ENCODE results near the gene TACR2.

The TACR2 gene

DNA sequence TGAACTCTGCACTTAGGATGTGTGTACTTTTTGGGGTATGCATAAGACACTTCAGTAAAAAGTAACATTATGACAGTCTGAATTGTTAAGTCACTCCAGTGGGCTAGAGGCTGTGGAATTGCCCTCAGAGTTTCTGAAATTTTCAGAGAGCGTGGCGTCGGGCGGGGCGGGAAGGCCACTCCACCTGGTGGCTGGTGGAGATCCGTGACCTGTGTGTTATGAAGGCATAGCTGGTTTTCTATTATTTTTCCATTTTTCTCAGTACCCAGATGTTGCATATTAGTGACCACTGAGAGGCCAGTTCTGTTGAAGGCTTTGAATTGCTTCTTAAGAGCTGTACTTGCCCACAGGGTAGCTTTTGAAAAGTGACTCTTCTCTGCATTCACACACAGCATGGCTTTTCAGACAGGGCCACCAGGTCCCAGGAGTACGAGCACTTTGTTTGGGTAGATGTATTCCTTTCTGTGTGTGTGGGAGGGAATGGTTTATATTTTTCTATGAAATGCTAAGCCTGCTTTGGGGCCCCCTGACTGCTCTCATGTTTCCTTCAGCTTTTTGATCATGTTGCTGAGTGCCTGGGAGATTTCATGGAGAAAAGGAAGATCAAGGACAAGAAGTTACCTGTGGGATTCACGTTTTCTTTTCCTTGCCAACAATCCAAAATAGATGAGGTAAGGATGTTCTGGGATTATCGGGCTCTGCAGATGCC lies 52.3 kb downstream of the TACR2 start:
- Histone ChIP-seq H3K27me3 (replicated peaks; ENCODE audit: control insufficient read depth, insufficient read depth, low read length, poor library complexity, severe bottlenecking) (no peaks in the 10 kb centered on the region), H3K27ac (ENCODE audit: insufficient read depth, low read length, poor library complexity, severe bottlenecking) (no peak overlapping the region), H3K4me1 (ENCODE audit: control insufficient read depth, insufficient read depth, low read length, poor library complexity, severe bottlenecking) (peaks cover 33% of the 10 kb centered on the region), H3K4me3 (ENCODE audit: insufficient read depth, low read depth, low read length, poor library complexity, severe bottlenecking) (no peak overlapping the region), H3K36me3 (ENCODE audit: control insufficient read depth, insufficient read depth, low read length) (peaks cover 58% of the 10 kb centered on the region), H3K9me3 (ENCODE audit: control insufficient read depth, low read length) (no peaks in the 10 kb centered on the region)
- no peak for DNase-seq

DNA sequence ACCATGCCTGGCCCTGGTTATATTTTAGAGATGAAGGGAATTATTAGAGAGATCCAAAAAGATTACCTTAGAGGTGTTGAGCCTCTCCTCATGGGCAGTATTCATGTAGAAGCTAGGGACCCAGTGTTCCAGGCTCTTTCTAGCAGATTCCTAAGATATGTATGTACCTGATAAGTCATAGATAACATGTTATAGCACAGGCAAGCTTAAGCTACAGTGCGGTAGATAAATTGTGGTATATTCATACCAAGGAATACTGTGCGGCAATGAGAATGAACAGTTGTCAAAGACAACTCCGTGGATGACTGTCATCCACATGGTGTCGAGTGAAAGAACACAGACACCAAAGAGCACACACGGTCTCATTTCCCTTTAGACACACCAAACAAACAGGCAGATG lies 53.1 kb downstream of the TACR2 start:
- Histone ChIP-seq H3K4me1 (ENCODE audit: control insufficient read depth, insufficient read depth, low read length, poor library complexity, severe bottlenecking) (peaks cover 40% of the 10 kb centered on the region), H3K27me3 (replicated peaks; ENCODE audit: control insufficient read depth, insufficient read depth, low read length, poor library complexity, severe bottlenecking) (no peaks in the 10 kb centered on the region), H3K9me3 (ENCODE audit: control insufficient read depth, low read length) (no peaks in the 10 kb centered on the region), H3K27ac (ENCODE audit: insufficient read depth, low read length, poor library complexity, severe bottlenecking) (no peak overlapping the region), H3K4me3 (ENCODE audit: insufficient read depth, low read depth, low read length, poor library complexity, severe bottlenecking) (no peak overlapping the region), H3K36me3 (ENCODE audit: control insufficient read depth, insufficient read depth, low read length) (peaks cover 50% of the 10 kb centered on the region)
- DNase-seq = no peak

DNA sequence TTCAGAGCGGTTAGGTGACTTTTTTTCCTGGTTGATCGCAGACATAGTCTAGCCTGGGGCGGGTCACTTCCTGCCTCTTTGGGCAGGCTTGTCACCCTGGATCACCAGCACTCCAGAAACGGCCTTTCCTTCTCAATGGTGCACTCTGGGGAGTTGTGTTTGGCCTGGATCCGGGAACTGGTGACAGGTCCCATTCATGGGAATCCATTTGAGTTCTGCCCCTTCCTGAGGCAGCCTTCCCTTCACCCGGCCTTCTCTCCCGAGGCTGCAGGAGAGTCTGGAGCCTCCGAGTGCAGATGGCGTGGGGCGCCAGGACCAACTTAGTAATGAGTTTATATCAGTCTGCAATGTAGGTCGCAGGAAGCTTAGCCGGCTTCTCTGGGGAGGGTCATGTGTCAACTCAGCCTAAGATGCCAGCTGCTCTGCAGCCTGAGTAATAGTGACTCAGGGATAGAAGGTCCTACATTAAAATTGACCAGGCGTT lies 54.2 kb downstream of the TACR2 start:
- H3K4me1 ChIP-seq (ENCODE audit: control insufficient read depth, insufficient read depth, low read length, poor library complexity, severe bottlenecking) = peaks cover 44% of the 10 kb centered on the region
- no peaks in the 10 kb centered on the region for H3K27me3 ChIP-seq (replicated peaks; ENCODE audit: control insufficient read depth, insufficient read depth, low read length, poor library complexity, severe bottlenecking)
- H3K4me3 ChIP-seq (ENCODE audit: insufficient read depth, low read depth, low read length, poor library complexity, severe bottlenecking) = no peak overlapping the region
- peak overlapping the region; percentile 43 for H3K27ac ChIP-seq (ENCODE audit: insufficient read depth, low read length, poor library complexity, severe bottlenecking)
- H3K36me3 ChIP-seq (ENCODE audit: control insufficient read depth, insufficient read depth, low read length) = peaks cover 41% of the 10 kb centered on the region
- peak in 1 of 3 donors; percentile 15 for DNase-seq
- no peaks in the 10 kb centered on the region for H3K9me3 ChIP-seq (ENCODE audit: control insufficient read depth, low read length)

DNA sequence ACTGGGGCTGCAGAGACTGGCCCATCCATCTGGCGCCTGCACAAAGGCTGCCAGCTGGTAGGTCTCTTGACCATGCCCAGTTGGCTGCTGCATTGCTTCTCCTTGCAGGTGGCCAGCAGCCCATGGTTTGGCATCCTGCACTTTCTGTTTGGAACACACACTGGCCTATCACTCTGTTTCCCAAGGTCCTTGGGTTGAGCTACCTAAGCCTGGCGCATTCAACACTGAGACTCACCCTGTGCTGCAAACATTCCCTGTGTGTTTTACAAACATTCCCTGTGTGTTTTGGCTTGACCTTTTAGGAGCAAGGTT lies 55.5 kb downstream of the TACR2 start:
- peak overlapping the region; percentile 43 for H3K27ac ChIP-seq (ENCODE audit: insufficient read depth, low read length, poor library complexity, severe bottlenecking)
- peaks cover 31% of the 10 kb centered on the region for H3K36me3 ChIP-seq (ENCODE audit: control insufficient read depth, insufficient read depth, low read length)
- H3K27me3 ChIP-seq (replicated peaks; ENCODE audit: control insufficient read depth, insufficient read depth, low read length, poor library complexity, severe bottlenecking) = no peaks in the 10 kb centered on the region
- no peaks in the 10 kb centered on the region for H3K9me3 ChIP-seq (ENCODE audit: control insufficient read depth, low read length)
- DNase-seq = no peak
- H3K4me1 ChIP-seq (ENCODE audit: control insufficient read depth, insufficient read depth, low read length, poor library complexity, severe bottlenecking) = peaks cover 44% of the 10 kb centered on the region
- no peak overlapping the region for H3K4me3 ChIP-seq (ENCODE audit: insufficient read depth, low read depth, low read length, poor library complexity, severe bottlenecking)

DNA sequence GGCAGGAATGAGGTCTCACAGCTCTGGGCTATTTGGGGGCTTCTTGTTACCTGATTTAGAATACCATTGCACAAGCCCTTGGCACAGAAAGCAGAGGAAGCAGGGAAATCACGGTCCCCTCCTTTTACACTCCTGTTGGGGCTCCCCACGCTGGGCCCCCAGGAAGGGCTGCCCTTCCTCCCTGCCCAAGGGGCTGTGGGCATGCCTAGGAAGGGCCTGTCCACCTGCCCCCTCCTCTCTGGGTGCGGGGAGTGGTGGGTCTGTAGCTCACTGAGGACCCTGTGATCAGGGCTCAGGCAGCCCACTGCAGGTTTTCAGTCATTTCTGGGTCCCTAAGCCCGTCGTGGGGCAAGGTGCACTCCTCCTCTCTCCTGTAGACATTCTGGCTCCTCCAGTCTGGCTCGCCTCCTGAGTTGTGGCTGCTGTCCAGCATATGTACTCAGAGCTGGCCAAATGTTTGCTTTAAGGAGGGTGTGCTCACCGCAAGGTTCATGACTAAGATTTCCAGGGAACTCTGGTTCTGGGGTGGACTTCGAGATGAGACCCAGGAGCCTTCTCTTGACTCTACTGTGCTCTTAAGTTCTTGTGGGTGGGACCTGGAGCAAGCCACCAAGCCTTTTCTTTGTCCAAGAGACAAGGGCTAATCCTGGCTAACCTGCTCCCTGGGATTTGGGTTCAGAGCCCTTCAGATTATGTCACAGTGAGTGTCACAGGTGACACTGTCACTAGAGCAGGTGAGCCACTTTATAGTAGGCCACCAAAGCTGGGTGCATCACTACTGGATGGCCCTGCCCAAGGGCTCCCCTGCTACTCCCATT lies 56.0 kb downstream of the TACR2 start:
- Histone ChIP-seq H3K4me1 (ENCODE audit: control insufficient read depth, insufficient read depth, low read length, poor library complexity, severe bottlenecking) (peaks cover 44% of the 10 kb centered on the region), H3K4me3 (ENCODE audit: insufficient read depth, low read depth, low read length, poor library complexity, severe bottlenecking) (no peak overlapping the region), H3K36me3 (ENCODE audit: control insufficient read depth, insufficient read depth, low read length) (peaks cover 25% of the 10 kb centered on the region), H3K27me3 (replicated peaks; ENCODE audit: control insufficient read depth, insufficient read depth, low read length, poor library complexity, severe bottlenecking) (no peaks in the 10 kb centered on the region), H3K27ac (ENCODE audit: insufficient read depth, low read length, poor library complexity, severe bottlenecking) (peak overlapping the region; percentile 43), H3K9me3 (ENCODE audit: control insufficient read depth, low read length) (no peaks in the 10 kb centered on the region)
- DNase-seq = no peak

DNA sequence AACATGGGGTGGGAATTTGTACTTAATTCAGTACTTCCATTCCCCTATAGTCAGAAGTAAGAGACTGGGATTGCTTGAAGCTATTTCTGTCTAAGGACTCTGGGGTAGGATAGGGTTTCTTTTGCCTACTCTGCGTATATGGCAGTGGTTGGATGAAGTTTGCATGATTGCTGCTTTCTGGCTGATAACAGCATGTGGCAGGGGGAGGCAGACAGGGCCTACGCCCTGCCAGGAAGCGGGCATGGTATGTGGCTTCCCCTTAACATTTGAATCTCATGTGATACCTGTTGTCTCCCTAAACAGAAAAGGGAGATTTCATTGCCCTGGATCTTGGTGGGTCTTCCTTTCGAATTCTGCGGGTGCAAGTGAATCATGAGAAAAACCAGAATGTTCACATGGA lies 57.1 kb downstream of the TACR2 start:
- Histone ChIP-seq H3K27me3 (replicated peaks; ENCODE audit: control insufficient read depth, insufficient read depth, low read length, poor library complexity, severe bottlenecking) (no peaks in the 10 kb centered on the region), H3K4me3 (ENCODE audit: insufficient read depth, low read depth, low read length, poor library complexity, severe bottlenecking) (no peak overlapping the region), H3K9me3 (ENCODE audit: control insufficient read depth, low read length) (no peaks in the 10 kb centered on the region), H3K4me1 (ENCODE audit: control insufficient read depth, insufficient read depth, low read length, poor library complexity, severe bottlenecking) (peaks cover 44% of the 10 kb centered on the region), H3K27ac (ENCODE audit: insufficient read depth, low read length, poor library complexity, severe bottlenecking) (peak overlapping the region; percentile 38), H3K36me3 (ENCODE audit: control insufficient read depth, insufficient read depth, low read length) (peaks cover 14% of the 10 kb centered on the region)
- DNase-seq = peak; percentile 11 to 40 (median 25)

DNA sequence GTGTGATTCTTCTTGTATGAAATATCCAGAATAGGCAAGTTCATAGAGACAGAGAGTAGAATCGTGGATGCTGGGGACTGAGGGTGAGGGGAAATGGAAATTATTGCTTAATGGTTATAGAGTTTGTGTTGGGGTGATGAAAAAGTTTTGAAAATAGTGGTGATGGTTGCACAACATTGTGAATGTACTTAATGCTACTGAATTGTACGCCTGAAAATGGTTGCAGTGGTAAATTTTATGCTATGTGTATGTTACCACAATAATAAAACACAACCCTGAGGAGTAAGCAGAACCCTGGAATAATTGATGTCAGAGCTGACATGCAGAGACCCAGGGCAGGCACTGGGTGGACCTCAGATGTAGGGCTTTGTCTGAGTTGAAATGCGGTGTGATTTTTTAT lies 57.6 kb downstream of the TACR2 start:
- Histone ChIP-seq H3K36me3 (ENCODE audit: control insufficient read depth, insufficient read depth, low read length) (peaks cover 10% of the 10 kb centered on the region), H3K27me3 (replicated peaks; ENCODE audit: control insufficient read depth, insufficient read depth, low read length, poor library complexity, severe bottlenecking) (no peaks in the 10 kb centered on the region), H3K27ac (ENCODE audit: insufficient read depth, low read length, poor library complexity, severe bottlenecking) (peak overlapping the region; percentile 38), H3K4me3 (ENCODE audit: insufficient read depth, low read depth, low read length, poor library complexity, severe bottlenecking) (no peak overlapping the region), H3K4me1 (ENCODE audit: control insufficient read depth, insufficient read depth, low read length, poor library complexity, severe bottlenecking) (peaks cover 44% of the 10 kb centered on the region), H3K9me3 (ENCODE audit: control insufficient read depth, low read length) (no peaks in the 10 kb centered on the region)
- DNase-seq = no peak

DNA sequence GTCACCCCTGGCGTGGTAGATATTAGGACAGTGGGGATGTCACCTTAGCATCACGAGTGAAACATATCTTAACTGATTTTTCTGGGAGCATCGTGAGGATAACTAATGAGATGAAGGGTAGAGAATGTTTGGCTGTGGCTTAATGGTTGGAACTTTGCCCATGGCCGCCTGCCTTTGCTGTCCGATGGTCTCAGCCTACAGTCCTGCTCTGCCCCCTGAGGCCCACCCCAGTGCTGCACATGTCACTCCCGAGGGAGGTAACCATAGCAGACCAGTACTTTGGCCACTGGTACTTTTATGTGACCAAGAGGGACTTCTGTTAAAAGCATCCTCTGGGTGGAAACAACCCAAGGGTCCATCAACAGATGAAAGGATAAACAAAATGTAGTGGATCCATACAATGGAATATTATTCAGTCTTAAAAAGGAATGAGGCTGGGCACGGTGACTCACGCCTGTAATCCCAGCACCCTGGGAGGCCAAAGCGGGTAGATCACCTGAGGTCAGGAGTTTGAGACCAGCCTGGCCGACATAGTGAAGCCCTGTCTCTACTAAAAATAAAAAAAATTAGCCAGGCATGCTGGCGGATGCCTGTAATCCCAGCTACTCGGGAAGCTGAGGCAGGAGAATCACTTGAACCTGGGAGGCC lies 58.4 kb downstream of the TACR2 start:
- peak overlapping the region; percentile 25 for H3K27ac ChIP-seq (ENCODE audit: insufficient read depth, low read length, poor library complexity, severe bottlenecking)
- peaks cover 46% of the 10 kb centered on the region for H3K4me1 ChIP-seq (ENCODE audit: control insufficient read depth, insufficient read depth, low read length, poor library complexity, severe bottlenecking)
- no peaks in the 10 kb centered on the region for H3K27me3 ChIP-seq (replicated peaks; ENCODE audit: control insufficient read depth, insufficient read depth, low read length, poor library complexity, severe bottlenecking)
- H3K4me3 ChIP-seq (ENCODE audit: insufficient read depth, low read depth, low read length, poor library complexity, severe bottlenecking) = no peak overlapping the region
- H3K9me3 ChIP-seq (ENCODE audit: control insufficient read depth, low read length) = no peaks in the 10 kb centered on the region
- H3K36me3 ChIP-seq (ENCODE audit: control insufficient read depth, insufficient read depth, low read length) = peaks cover 9% of the 10 kb centered on the region
- DNase-seq = no peak

DNA sequence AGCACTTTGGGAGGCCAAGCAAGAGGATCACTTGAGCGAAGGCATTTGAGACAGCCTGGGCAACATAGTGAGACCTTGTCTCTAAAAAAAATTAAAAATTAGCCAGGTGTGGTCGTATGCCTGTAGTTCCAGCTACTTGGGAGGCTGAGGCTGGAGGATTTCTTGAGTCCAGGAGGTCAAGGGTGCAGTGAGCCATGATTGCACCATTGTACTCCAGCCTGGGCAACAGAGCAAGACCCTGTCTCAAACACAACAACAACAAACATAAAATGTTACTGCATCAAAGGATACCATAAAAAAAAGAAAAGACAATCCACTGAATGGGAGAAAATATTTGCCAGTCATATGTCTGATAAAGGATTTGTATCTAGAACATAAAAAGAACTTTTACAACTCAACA lies 60.5 kb downstream of the TACR2 start:
- Histone ChIP-seq H3K4me3 (ENCODE audit: insufficient read depth, low read depth, low read length, poor library complexity, severe bottlenecking) (no peak overlapping the region), H3K4me1 (ENCODE audit: control insufficient read depth, insufficient read depth, low read length, poor library complexity, severe bottlenecking) (peaks cover 35% of the 10 kb centered on the region), H3K27ac (ENCODE audit: insufficient read depth, low read length, poor library complexity, severe bottlenecking) (no peak overlapping the region), H3K36me3 (ENCODE audit: control insufficient read depth, insufficient read depth, low read length) (peaks cover 6% of the 10 kb centered on the region), H3K27me3 (replicated peaks; ENCODE audit: control insufficient read depth, insufficient read depth, low read length, poor library complexity, severe bottlenecking) (no peaks in the 10 kb centered on the region), H3K9me3 (ENCODE audit: control insufficient read depth, low read length) (no peaks in the 10 kb centered on the region)
- no peak for DNase-seq
